Neural progenitor cell (in vitro differentiated cells): ENCODE measurements around the gene HSPA4. TPM values are rescaled to one million over a fixed set of nuclear protein-coding genes. Genes with fewer than 3 reads are reported as not detected.
A peak's percentile ranks its signal among the peaks of the same experiment; 100 is the strongest.

Experiments
- DNase-seq: peaks from one replicate; pipeline ENCODE4 v3.0.0-alpha.2; 2016; ENCODE audit warnings: low spot score
- H2AFZ ChIP-seq: fragments of 200-600 bp; sonication (generic); replicated peaks from 2 replicates; pipeline ENCODE4 v1.6.1; 2016; ENCODE audit warnings: antibody characterized with exemption
- H3F3A ChIP-seq: fragments of 200-600 bp; sonication (generic); 2 replicates; pipeline ENCODE4 v1.6.1; 2016; ENCODE audit warnings: antibody characterized with exemption, low read depth
- H3K27ac ChIP-seq: fragments of 200-600 bp; sonication (generic); 2 replicates; pipeline ENCODE4 v1.5.1; 2016; ENCODE audit warnings: mild to moderate bottlenecking
- H3K27me3 ChIP-seq: fragments of 200-600 bp; sonication (generic); 2 replicates; pipeline ENCODE4 v1.6.1; 2016; ENCODE audit warnings: mild to moderate bottlenecking, moderate library complexity
- H3K36me3 ChIP-seq: fragments of 200-600 bp; sonication (generic); 2 replicates; pipeline ENCODE4 v1.5.1; 2016
- H3K4me1 ChIP-seq: fragments of 200-600 bp; sonication (generic); 2 replicates; pipeline ENCODE4 v1.6.1; 2016; ENCODE audit warnings: mixed run types
- H3K4me2 ChIP-seq: fragments of 200-600 bp; sonication (generic); 2 replicates; pipeline ENCODE4 v1.6.1; 2016
- H3K4me3 ChIP-seq: fragments of 200-600 bp; sonication (generic); 2 replicates; pipeline ENCODE4 v1.5.1; 2016
- H3K79me2 ChIP-seq: fragments of 200-600 bp; sonication (generic); 2 replicates; pipeline ENCODE4 v1.6.1; 2016; ENCODE audit warnings: low read depth
- H3K9ac ChIP-seq: fragments of 200-600 bp; sonication (generic); 2 replicates; pipeline ENCODE4 v1.6.1; 2016
- H3K9me3 ChIP-seq: fragments of 200-600 bp; sonication (generic); 2 replicates; pipeline ENCODE4 v1.5.1; 2016; ENCODE audit warnings: low read depth
- H4K20me1 ChIP-seq: fragments of 200-600 bp; sonication (generic); 2 replicates; pipeline ENCODE4 v1.6.1; 2016; ENCODE audit warnings: low read depth
- H3K27ac Mint-ChIP-seq: 3 replicates; pipeline ENCODE4 v1.8.0; 2021; ENCODE audit warnings: mixed read lengths
- H3K27me3 Mint-ChIP-seq: 2 replicates; pipeline ENCODE4 v1.8.0; 2022; ENCODE audit warnings: low read depth, mild to moderate bottlenecking, inconsistent platforms, moderate library complexity, mixed read lengths; ENCODE audit not compliant: insufficient read depth
- H3K36me3 Mint-ChIP-seq: 3 replicates; pipeline ENCODE4 v1.8.0; 2021; ENCODE audit warnings: mixed read lengths
- H3K4me1 Mint-ChIP-seq: 3 replicates; pipeline ENCODE4 v1.8.0; 2021; ENCODE audit warnings: mixed read lengths
- H3K4me3 Mint-ChIP-seq: 3 replicates; pipeline ENCODE4 v1.8.0; 2021; ENCODE audit warnings: mild to moderate bottlenecking, moderate library complexity, mixed read lengths
- H3K9me3 Mint-ChIP-seq: 3 replicates; pipeline ENCODE4 v1.8.0; 2020; ENCODE audit warnings: mixed read lengths
- CTCF ChIP-seq: fragments of 200-600 bp; sonication (generic); IDR thresholded peaks from 2 replicates; pipeline ENCODE4 v1.5.1; 2017; ENCODE audit warnings: antibody characterized with exemption, mild to moderate bottlenecking
- EZH2 ChIP-seq: fragments of 200-600 bp; sonication (generic); IDR thresholded peaks from 2 replicates; pipeline ENCODE4 v1.6.1; 2017; ENCODE audit warnings: antibody characterized with exemption, mild to moderate bottlenecking, moderate library complexity
- EZH2phosphoT487 ChIP-seq: fragments of 200-600 bp; sonication (generic); IDR thresholded peaks from 2 replicates; pipeline ENCODE4 v1.6.1; 2017; ENCODE audit warnings: antibody characterized with exemption
- total RNA-seq: library from RNA; depleted of rRNA; stranded (reverse); fragments of >200 nt; gene quantifications from 2 replicates; pipeline ENCODE4 v1.2.3, GENCODE V29; 2015; ENCODE audit warnings: low replicate concordance

The HSPA4 gene
- total RNA-seq, 1 donor from 2014 or later: 232 TPM

GRCh38 chr5:133063965-133064364 is 12.2 kb downstream of the HSPA4 start:
- H3K27ac ChIP-seq: no peak overlapping the region
- Mint-ChIP-seq H3K4me1 (no peaks in the 10 kb centered on the region), H3K27ac (no peak overlapping the region), H3K36me3 (peaks cover 20% of the 10 kb centered on the region), H3K9me3 (no peaks in the 10 kb centered on the region), H3K27me3 (no peaks in the 10 kb centered on the region), H3K4me3 (no peak overlapping the region)
- no peaks in the 10 kb centered on the region for H3K4me1 ChIP-seq
- peaks cover 100% of the 10 kb centered on the region for H3K79me2 ChIP-seq
- no peak overlapping the region for H3K4me2 ChIP-seq
- H3K9ac ChIP-seq: no peak overlapping the region
- peaks cover 5% of the 10 kb centered on the region for H3K36me3 ChIP-seq
- H3F3A ChIP-seq: no peaks in the 10 kb centered on the region
- H4K20me1 ChIP-seq: peaks cover 79% of the 10 kb centered on the region
- no peak for TF ChIP-seq EZH2phosphoT487
- H3K4me3 ChIP-seq: no peak overlapping the region
- no peaks in the 10 kb centered on the region for H3K27me3 ChIP-seq
- no peak overlapping the region for H2AFZ ChIP-seq
- H3K9me3 ChIP-seq: no peaks in the 10 kb centered on the region
- no peak for DNase-seq

- Histone ChIP-seq H3K4me1 (no peaks in the 10 kb centered on the region), H3K4me2 (no peak overlapping the region), H4K20me1 (peaks cover 64% of the 10 kb centered on the region), H3K79me2 (peaks cover 100% of the 10 kb centered on the region), H3K4me3 (no peak overlapping the region), H2AFZ (no peak overlapping the region), H3F3A (no peaks in the 10 kb centered on the region), H3K27ac (no peak overlapping the region), H3K27me3 (no peaks in the 10 kb centered on the region), H3K36me3 (peaks cover 9% of the 10 kb centered on the region), H3K9ac (no peak overlapping the region), H3K9me3 (no peaks in the 10 kb centered on the region)
- Mint-ChIP-seq H3K4me3 (no peak overlapping the region), H3K4me1 (no peaks in the 10 kb centered on the region), H3K9me3 (no peaks in the 10 kb centered on the region), H3K27me3 (no peaks in the 10 kb centered on the region), H3K27ac (no peak overlapping the region), H3K36me3 (peaks cover 21% of the 10 kb centered on the region)
- TF ChIP-seq EZH2: no peak
- TF ChIP-seq CTCF: no peak
- no peak for TF ChIP-seq EZH2phosphoT487
- no peak for DNase-seq
These were observed 13.7 kb downstream of the HSPA4 start for GRCh38 chr5:133065471-133065870.

- no peak overlapping the region for H2AFZ ChIP-seq
- no peaks in the 10 kb centered on the region for H3F3A ChIP-seq
- Mint-ChIP-seq H3K4me3 (no peak overlapping the region), H3K27ac (no peak overlapping the region), H3K27me3 (no peaks in the 10 kb centered on the region), H3K4me1 (no peaks in the 10 kb centered on the region), H3K36me3 (peaks cover 23% of the 10 kb centered on the region), H3K9me3 (no peaks in the 10 kb centered on the region)
- H3K9ac ChIP-seq: no peak overlapping the region
- H3K4me3 ChIP-seq: no peak overlapping the region
- no peak for DNase-seq
- H3K4me1 ChIP-seq: no peaks in the 10 kb centered on the region
- peaks cover 100% of the 10 kb centered on the region for H3K79me2 ChIP-seq
- H3K36me3 ChIP-seq: peaks cover 9% of the 10 kb centered on the region
- TF ChIP-seq EZH2phosphoT487: no peak
- no peak for TF ChIP-seq EZH2
- TF ChIP-seq CTCF: no peak
- H3K27me3 ChIP-seq: no peaks in the 10 kb centered on the region
- H4K20me1 ChIP-seq: peaks cover 65% of the 10 kb centered on the region
- no peaks in the 10 kb centered on the region for H3K9me3 ChIP-seq
- H3K4me2 ChIP-seq: no peak overlapping the region
- no peak overlapping the region for H3K27ac ChIP-seq
These were observed 14.2 kb downstream of the HSPA4 start for GRCh38 chr5:133066045-133066444.

GRCh38 chr5:133072021-133072420 is 20.2 kb downstream of the HSPA4 start:
- no peaks in the 10 kb centered on the region for H3K27me3 Mint-ChIP-seq
- H3K79me2 ChIP-seq: peaks cover 100% of the 10 kb centered on the region
- peaks cover 46% of the 10 kb centered on the region for H3K36me3 Mint-ChIP-seq
- no peak overlapping the region for H2AFZ ChIP-seq
- H3K4me1 ChIP-seq: no peaks in the 10 kb centered on the region
- peaks cover 20% of the 10 kb centered on the region for H4K20me1 ChIP-seq
- H3K27ac Mint-ChIP-seq: no peak overlapping the region
- H3K9me3 Mint-ChIP-seq: no peaks in the 10 kb centered on the region
- H3K27ac ChIP-seq: peak overlapping the region; percentile 66
- no peak overlapping the region for H3K4me3 ChIP-seq
- TF ChIP-seq EZH2 (no peak), EZH2phosphoT487 (no peak), CTCF (no peak)
- no peak overlapping the region for H3K4me2 ChIP-seq
- DNase-seq: no peak
- no peaks in the 10 kb centered on the region for H3K4me1 Mint-ChIP-seq
- H3K9me3 ChIP-seq: no peaks in the 10 kb centered on the region
- H3K4me3 Mint-ChIP-seq: no peak overlapping the region
- H3K27me3 ChIP-seq: no peaks in the 10 kb centered on the region
- H3K9ac ChIP-seq: no peak overlapping the region
- H3F3A ChIP-seq: no peaks in the 10 kb centered on the region
- H3K36me3 ChIP-seq: peaks cover 27% of the 10 kb centered on the region
